BLaER1 (cell line): ENCODE data around the gene C20orf173.
"Not testable (repeated sequence)": the region's sequence is repeated elsewhere in the genome, so short reads cannot be mapped to it uniquely, and the experiment has no call there.

Experiments used
- H3K27ac ChIP-seq: shearing (Covaris generic); formaldehyde crosslinking; 2 replicates; pipeline ENCODE4 v1.8.1; 2022
- H3K27me3 ChIP-seq: shearing (Covaris generic); formaldehyde crosslinking; 2 replicates; pipeline ENCODE4 v1.8.1; 2022
- H3K36me3 ChIP-seq: shearing (Covaris generic); formaldehyde crosslinking; 2 replicates; pipeline ENCODE4 v1.8.1; 2022
- H3K4me1 ChIP-seq: shearing (Covaris generic); formaldehyde crosslinking; 2 replicates; pipeline ENCODE4 v1.8.1; 2022
- H3K4me2 ChIP-seq: shearing (Covaris generic); formaldehyde crosslinking; 2 replicates; pipeline ENCODE4 v1.8.1; 2022
- H3K4me3 ChIP-seq: shearing (Covaris generic); formaldehyde crosslinking; 2 replicates; pipeline ENCODE4 v1.8.1; 2022
- H3K9ac ChIP-seq: shearing (Covaris generic); formaldehyde crosslinking; 2 replicates; pipeline ENCODE4 v1.8.1; 2022
- H3K9me3 ChIP-seq: shearing (Covaris generic); formaldehyde crosslinking; 2 replicates; pipeline ENCODE4 v1.8.1; 2022
- H4K20me1 ChIP-seq: shearing (Covaris generic); formaldehyde crosslinking; 2 replicates; pipeline ENCODE4 v1.8.1; 2022
- Cebpa-rat ChIP-seq: shearing (Covaris generic); IDR thresholded peaks from 2 replicates; pipeline ENCODE4 v1.8.1; 2022

C20orf173 gene

DNA sequence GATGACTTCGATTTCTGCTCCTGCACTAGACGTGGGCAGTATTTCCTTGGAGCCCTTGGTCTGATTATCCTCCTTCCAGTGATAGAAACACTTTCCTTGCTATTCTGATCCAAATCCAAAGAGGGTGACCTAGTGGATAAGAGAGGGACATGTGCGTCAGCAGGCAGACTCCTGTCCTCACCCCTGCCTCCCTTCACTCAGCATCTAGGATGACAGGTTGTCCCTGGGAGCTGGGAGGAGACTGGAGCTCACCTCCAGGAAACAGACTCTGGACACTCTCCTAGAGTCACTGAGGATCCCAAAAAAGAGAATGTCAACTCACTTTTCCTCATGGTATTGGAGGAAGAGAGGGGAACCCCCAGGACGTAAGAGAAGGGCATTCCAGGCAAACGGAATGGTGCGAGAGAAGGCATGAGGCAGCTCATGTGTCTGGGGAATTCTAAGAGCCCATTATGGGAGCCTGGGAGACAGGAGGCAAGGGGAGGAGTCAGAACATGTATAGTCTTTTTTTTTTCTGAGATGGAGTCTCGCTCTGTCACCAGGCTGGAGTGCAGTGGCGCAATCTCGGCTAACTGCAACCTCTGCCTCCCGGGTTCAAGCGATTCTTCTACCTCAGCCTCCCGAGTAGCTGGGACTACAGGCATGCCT lies 2.2 kb downstream of the C20orf173 start:
- Histone ChIP-seq H3K4me3 (no peak overlapping the region), H3K27me3 (no peaks in the 10 kb centered on the region), H4K20me1 (no peaks in the 10 kb centered on the region), H3K36me3 (no peaks in the 10 kb centered on the region), H3K4me2 (no peak overlapping the region), H3K9me3 (peaks cover 14% of the 10 kb centered on the region), H3K4me1 (no peaks in the 10 kb centered on the region), H3K27ac (no peak overlapping the region), H3K9ac (no peak overlapping the region)
- TF ChIP-seq Cebpa-rat: no peak

DNA sequence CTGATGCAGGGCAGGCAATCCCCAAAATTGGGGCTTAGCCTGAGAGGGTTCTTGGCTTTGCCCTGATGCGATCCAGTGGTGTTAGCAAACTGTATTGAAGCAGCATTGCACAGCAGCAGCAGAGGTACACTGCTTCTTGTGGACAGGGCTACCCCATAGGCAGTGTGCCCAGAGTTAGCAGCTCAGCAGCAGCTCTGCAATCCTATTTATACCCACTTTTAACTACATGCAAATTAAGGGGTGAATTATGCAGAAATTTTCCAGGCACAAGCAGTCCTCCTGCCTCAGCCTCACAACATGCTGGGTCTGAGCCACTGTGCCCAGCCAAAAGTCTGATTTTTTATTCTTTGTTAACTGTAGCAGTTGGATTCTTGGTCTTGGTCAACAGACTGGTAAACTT lies 3.8 kb downstream of the C20orf173 start:
- no peaks in the 10 kb centered on the region for H3K27me3 ChIP-seq
- no peak overlapping the region for H3K4me3 ChIP-seq
- no peak overlapping the region for H3K4me2 ChIP-seq
- no peak overlapping the region for H3K27ac ChIP-seq
- H4K20me1 ChIP-seq: no peaks in the 10 kb centered on the region
- peaks cover 14% of the 10 kb centered on the region for H3K9me3 ChIP-seq
- no peak overlapping the region for H3K9ac ChIP-seq
- H3K36me3 ChIP-seq: no peaks in the 10 kb centered on the region
- TF ChIP-seq Cebpa-rat: no peak
- H3K4me1 ChIP-seq: no peaks in the 10 kb centered on the region

DNA sequence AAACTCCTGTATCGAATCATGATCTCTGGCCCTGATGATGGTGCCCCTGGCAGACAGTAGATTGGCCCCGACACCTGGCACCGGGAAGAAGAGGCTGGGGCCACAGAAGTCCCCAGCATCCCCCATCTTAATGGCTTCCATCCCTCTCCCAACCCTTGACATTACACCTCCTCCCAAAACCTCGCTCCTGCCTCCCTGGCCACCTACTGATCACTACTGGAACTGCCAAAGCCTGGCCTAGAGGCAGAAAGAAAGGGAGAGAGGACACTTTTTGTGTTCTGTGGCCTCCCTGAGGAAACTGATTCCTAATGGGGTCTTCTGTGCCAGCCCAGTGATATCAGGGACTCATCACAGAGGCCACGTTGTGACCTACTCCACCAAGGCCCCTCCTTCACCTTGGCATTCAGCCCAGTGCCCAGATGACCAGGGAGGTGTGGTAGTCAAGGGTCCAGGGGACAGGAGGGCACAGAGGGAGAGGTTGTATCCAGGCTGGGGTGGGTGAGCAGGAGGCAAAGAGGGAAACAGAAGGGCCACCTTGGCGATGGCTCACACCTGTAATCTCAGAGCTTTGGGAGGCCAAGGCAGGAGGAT lies 6.1 kb downstream of the C20orf173 start:
- Histone ChIP-seq H3K27me3 (no peaks in the 10 kb centered on the region), H3K4me3 (no peak overlapping the region), H3K9me3 (peaks cover 14% of the 10 kb centered on the region), H3K9ac (no peak overlapping the region), H3K36me3 (no peaks in the 10 kb centered on the region), H3K27ac (no peak overlapping the region), H3K4me1 (no peaks in the 10 kb centered on the region), H3K4me2 (no peak overlapping the region), H4K20me1 (no peaks in the 10 kb centered on the region)
- no peak for TF ChIP-seq Cebpa-rat

DNA sequence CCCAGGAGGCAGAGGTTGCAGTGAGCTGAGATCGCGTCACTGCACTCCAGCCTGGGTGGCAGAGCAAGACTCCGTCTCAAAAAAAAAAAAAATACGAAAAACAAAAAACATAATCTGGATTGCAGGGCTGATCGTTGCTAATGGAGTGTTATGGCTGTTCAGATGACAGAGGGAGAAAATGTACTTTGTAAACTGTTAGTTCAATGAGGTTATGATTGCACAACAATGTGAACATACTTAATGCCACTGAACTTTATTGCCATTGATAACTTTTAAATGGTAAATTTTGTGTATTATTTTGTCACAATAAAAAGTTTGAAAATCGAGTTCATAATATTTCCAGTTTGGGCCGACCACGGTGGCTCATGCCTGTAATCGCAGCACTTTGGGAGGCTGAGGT lies 10.5 kb downstream of the C20orf173 start:
- Histone ChIP-seq H4K20me1 (no peaks in the 10 kb centered on the region), H3K27ac (no peak overlapping the region), H3K4me1 (no peaks in the 10 kb centered on the region), H3K36me3 (peaks cover 24% of the 10 kb centered on the region), H3K4me3 (no peak overlapping the region), H3K27me3 (no peaks in the 10 kb centered on the region), H3K9me3 (no peaks in the 10 kb centered on the region), H3K4me2 (no peak overlapping the region), H3K9ac (no peak overlapping the region)
- no peak; the same call in 1 of the 2 replicates for TF ChIP-seq Cebpa-rat

DNA sequence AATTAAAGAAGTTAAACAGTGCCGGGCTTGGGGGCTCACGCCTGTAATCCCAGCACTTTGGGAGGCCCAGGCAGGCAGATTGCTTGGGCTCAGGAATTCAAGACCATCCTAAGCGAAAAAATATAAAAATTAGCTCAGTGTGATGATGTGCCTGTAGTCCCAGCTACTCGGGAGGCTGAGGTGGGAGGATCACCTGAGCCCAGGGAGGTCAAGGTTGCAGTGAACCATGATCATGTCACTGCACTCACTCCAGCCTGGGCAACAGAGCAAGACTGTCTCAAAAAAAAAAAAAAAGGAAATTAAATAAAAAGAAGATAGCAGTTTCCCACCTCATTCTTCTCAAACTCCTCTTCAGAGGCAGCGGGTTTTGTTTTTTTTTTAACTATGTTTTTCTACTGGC lies 11.7 kb downstream of the C20orf173 start:
- not testable (repeated sequence) for H3K27ac ChIP-seq, H3K27me3 ChIP-seq, H3K9me3 ChIP-seq, H3K4me1 ChIP-seq, H3K4me3 ChIP-seq, H3K4me2 ChIP-seq, H3K9ac ChIP-seq, H4K20me1 ChIP-seq
- H3K36me3 ChIP-seq: peaks cover 35% of the 10 kb centered on the region

DNA sequence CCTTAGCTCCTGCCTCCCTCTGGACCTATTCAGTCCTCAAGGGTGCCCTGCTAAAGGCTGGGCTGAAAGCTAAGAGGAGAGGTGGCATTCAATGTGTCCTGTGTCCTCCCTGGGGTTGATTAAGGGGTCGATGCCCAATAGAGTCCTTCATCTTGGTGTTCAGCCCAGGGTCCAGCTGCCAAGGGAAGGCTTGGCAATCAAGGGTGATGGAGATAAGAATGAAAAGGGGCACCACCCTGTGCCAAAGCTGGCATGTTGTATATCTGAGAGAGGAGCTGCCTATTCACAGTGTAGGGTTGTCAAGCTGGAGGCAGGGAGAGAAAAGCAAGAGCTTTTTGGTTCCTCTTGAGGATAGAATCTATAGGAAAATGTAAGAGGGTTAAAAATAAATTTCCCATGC lies 12.3 kb downstream of the C20orf173 start:
- Histone ChIP-seq H3K27me3 (no peaks in the 10 kb centered on the region), H3K27ac (no peak overlapping the region), H3K4me1 (no peaks in the 10 kb centered on the region), H3K4me3 (no peak overlapping the region), H3K9me3 (no peaks in the 10 kb centered on the region), H3K9ac (no peak overlapping the region), H4K20me1 (no peaks in the 10 kb centered on the region), H3K4me2 (no peak overlapping the region), H3K36me3 (peaks cover 42% of the 10 kb centered on the region)
- no peak for TF ChIP-seq Cebpa-rat

DNA sequence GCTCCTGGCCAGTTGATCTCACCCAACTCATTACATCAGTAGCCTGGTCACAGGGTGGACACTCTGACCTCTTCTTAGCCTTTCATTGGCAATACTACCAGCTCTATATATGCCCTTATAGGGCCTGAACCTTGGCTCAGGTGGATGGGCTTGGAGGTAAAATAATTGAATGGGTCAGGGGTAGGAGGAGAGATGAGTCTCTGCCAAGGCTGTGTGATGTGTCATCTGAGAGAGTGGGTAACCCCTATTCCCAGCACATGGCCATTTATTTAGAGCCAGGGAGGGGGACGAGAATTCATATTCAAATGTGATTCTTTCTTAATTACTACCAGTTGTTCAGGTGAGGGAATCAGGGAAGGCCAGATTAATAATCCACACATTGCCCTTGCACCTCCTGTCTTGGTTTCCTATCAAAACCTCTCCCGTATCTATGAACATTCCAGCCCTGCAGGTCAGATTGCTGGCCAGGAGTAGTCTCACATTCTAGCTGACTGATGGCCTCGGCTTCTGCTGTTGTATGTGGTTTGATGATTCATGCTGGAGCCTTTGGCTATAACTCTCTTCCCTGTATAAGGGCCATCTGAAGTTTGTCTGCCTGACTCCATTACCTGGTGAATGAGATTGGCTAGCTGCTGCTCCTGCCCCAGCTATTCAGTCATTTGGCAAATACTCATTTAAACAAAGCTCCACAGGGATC lies 13.4 kb downstream of the C20orf173 start:
- Histone ChIP-seq H4K20me1 (0 out of 2 replicates have a peak, but pooled peaks cover 8% of the 10 kb centered on the region), H3K4me1 (no peaks in the 10 kb centered on the region), H3K27ac (no peak overlapping the region), H3K9me3 (no peaks in the 10 kb centered on the region), H3K4me3 (no peak overlapping the region), H3K36me3 (peaks cover 52% of the 10 kb centered on the region), H3K4me2 (no peak overlapping the region), H3K9ac (no peak overlapping the region), H3K27me3 (no peaks in the 10 kb centered on the region)
- no peak for TF ChIP-seq Cebpa-rat

DNA sequence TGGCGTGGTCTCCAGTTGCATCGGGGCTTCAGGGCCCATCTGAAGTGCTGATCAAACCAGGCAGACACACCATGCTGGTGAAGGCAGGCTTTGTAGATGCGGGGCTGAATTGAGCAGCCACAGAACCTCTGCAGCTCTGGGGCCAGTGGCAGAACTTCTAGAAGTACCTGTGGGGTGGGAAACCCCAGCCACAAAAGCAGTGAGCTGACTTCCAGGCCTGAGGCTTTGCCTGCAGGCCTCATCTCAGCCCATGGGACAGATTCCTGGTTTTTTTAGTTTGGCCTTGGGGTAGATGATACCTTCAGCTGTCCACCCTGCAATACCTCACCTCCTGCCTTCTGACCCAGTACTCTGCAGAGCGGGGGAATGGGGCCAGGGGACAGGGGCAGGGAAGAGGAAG lies 14.1 kb downstream of the C20orf173 start:
- H3K27me3 ChIP-seq: no peaks in the 10 kb centered on the region
- no peaks in the 10 kb centered on the region for H3K9me3 ChIP-seq
- no peaks in the 10 kb centered on the region for H3K4me1 ChIP-seq
- no peak for TF ChIP-seq Cebpa-rat
- peaks cover 60% of the 10 kb centered on the region for H3K36me3 ChIP-seq
- H3K4me2 ChIP-seq: no peak overlapping the region
- H4K20me1 ChIP-seq: 0 out of 2 replicates have a peak, but pooled peaks cover 8% of the 10 kb centered on the region
- no peak overlapping the region for H3K9ac ChIP-seq
- H3K27ac ChIP-seq: no peak overlapping the region
- no peak overlapping the region for H3K4me3 ChIP-seq

DNA sequence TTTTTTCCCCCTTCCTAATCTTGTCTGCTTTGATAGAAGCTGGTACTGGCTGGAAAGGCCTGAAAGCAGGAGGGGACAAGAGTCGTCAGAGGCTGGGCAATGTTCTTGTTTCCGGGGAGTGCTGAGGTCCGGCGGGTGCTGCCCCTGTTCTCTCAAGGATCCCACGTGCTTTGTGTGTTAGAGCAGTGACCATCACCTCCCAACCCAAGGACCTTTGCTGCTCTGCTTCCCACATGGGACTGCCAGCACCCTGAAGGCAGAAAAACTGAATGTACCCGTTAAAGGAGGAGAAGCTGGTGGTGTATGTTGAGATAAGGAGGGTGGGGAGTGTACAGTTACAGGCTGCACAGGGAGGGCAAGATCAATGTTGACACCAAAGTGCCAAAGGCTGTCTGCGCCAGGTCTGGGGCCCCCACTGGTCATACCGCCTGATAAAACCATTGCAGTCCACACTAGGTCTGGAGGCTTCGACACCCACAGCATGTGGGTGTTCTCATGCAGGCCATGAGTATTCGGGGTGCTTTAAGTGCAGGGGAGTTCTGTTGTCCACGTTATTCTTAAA lies 15.0 kb downstream of the C20orf173 start:
- Histone ChIP-seq H3K4me1 (no peaks in the 10 kb centered on the region), H3K27ac (no peak overlapping the region), H3K36me3 (peaks cover 69% of the 10 kb centered on the region), H3K27me3 (no peaks in the 10 kb centered on the region), H3K4me2 (no peak overlapping the region), H4K20me1 (0 out of 2 replicates have a peak, but pooled peaks cover 8% of the 10 kb centered on the region), H3K4me3 (no peak overlapping the region), H3K9ac (no peak overlapping the region), H3K9me3 (no peaks in the 10 kb centered on the region)
- TF ChIP-seq Cebpa-rat: no peak

DNA sequence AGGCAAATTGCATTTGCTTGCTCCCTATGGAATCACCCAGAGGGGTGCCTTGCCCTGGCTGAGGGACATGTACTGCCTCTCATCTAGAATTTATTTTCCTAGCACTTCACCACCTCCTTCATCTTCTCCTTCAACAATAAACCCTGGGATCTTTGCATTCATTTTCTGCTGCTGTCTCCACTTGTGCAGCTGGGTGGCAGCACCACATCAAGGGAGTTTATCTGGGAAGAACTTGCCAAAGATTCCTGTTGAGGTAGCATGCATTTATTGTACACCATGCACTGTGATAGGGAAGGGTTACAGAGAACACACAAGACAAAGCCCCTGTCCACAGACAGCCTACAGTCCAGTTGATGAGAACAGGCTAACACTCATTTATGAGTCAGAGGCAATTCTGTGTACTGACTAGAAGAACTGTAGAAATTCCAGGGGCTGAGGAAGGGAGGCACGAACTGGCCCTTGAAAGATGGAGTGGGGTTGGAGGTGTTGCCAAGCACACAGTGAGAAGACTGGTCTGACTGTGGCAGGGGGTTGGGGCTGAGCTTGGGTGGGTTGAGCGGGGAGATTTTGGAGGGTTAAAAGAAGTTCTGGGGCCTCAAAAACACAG lies 17.5 kb downstream of the C20orf173 start:
- Histone ChIP-seq H3K4me3 (no peak overlapping the region), H3K27ac (no peak overlapping the region), H3K9me3 (no peaks in the 10 kb centered on the region), H3K4me2 (no peak overlapping the region), H3K36me3 (peaks cover 94% of the 10 kb centered on the region), H3K27me3 (no peaks in the 10 kb centered on the region), H4K20me1 (peaks cover 31% of the 10 kb centered on the region), H3K4me1 (peaks cover 16% of the 10 kb centered on the region), H3K9ac (no peak overlapping the region)
- no peak for TF ChIP-seq Cebpa-rat
